Vagina (tissue), 2 donors: Measurements from ENCODE around the gene ITGA11. TPM values are rescaled to one million over a fixed set of nuclear protein-coding genes. Genes with fewer than 3 reads are reported as not detected.

Experiments used
- DNase-seq, 2 donors: peaks; one replicate each; pipeline ENCODE4 v3.0.0-alpha.2; 2017; ENCODE audit errors: extremely low spot score in 2 of 2
- H3K27ac ChIP-seq: fragments of 200-600 bp; sonication (generic); one replicate; pipeline ENCODE4 v1.5.1; 2019
- H3K27me3 ChIP-seq: fragments of 200-600 bp; sonication (generic); one replicate; pipeline ENCODE4 v1.5.1; 2019
- H3K36me3 ChIP-seq, 2 donors: fragments of 200-600 bp; sonication (generic); one replicate each; pipeline ENCODE4 v1.5.1; 2017 to 2019
- H3K4me1 ChIP-seq: fragments of 200-600 bp; sonication (generic); one replicate; pipeline ENCODE4 v1.5.1; 2019
- H3K4me3 ChIP-seq, 2 donors: fragments of 200-600 bp; sonication (generic); 1 replicate in 1 of 2; 2 replicates in 1 of 2; pipeline ENCODE4 v1.5.1; 2016 to 2019
- H3K9me3 ChIP-seq: fragments of 200-600 bp; sonication (generic); one replicate; pipeline ENCODE4 v1.5.1; 2019
- POLR2A ChIP-seq, 2 donors: fragments of 450-650 bp; IDR thresholded peaks; one replicate each; pipeline ENCODE4 v1.6.1; 2017; ENCODE audit warnings: antibody characterized with exemption in 2 of 2, mild to moderate bottlenecking in 2 of 2, moderate library complexity in 2 of 2
- POLR2AphosphoS5 ChIP-seq, 2 donors: sonication (generic); formaldehyde crosslinking; IDR thresholded peaks; one replicate each; pipeline ENCODE4 v1.9.0; 2017; ENCODE audit warnings: antibody characterized with exemption in 2 of 2, mild to moderate bottlenecking in 2 of 2, low read depth in 1 of 2; ENCODE audit not compliant: insufficient read depth in 1 of 2
- intact Hi-C: fragments of 100-400 bp; cut with DNase I; formaldehyde crosslinking; loops from one replicate; pipeline ENCODE4 v1.15.1; 2023
- total RNA-seq: library from RNA; depleted of rRNA; stranded (reverse); fragments of >200 nt; gene quantifications from one replicate; pipeline ENCODE4 v1.2.3, GENCODE V29; 2016
- TF ChIP-seq, protein P1 (sequence below), 3 experiments: fragments of 450-650 bp in 2 of 3; fragments of 200-600 bp in 1 of 3; sonication (generic) in 1 of 3; IDR thresholded peaks; one replicate each; pipeline ENCODE4 v1.5.1; 2017 to 2019; ENCODE audit warnings: antibody characterized with exemption in 3 of 3, mild to moderate bottlenecking in 2 of 3, moderate library complexity in 2 of 3

ITGA11 gene
- total RNA-seq, 1 donor from 2014 or later, result 15.5 TPM

DNA sequence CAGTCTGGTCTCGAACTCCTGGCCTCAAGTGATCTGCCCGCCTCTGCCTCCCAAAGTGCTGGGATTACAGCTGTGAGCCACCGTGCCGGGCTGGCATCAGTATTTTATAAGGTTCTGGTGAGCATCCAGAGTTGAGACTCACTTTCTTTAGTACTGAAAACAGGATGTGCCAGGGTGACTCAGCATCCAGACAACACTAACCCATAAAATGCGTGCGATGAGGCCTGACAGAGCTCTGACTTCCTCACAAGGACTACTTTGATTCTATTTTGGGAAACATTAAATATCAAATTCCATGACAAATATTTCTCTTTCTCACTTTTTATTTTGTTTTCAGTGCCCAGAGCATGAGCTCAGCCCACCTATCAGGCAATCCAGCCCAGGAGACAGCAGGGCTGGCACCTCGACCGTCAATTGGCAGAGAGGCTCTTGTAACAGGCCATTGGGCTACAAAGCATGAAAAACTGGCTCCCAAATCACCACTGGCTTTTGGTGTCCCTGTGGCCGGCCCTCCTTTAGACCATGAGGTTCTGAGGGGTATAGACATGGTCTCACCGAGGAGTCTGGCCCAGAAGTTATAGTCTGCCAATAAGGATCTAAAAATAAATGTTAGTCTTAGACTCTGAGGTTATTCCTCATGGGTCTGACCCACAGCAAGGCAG, 79.4 kb downstream of the ITGA11 start:
- H3K27me3 ChIP-seq, result no peaks in the 10 kb centered on the region
- H3K27ac ChIP-seq, result peak overlapping the region; percentile 95
- peaks cover 0 to 9% of the 10 kb centered on the region in 2 donors for H3K36me3 ChIP-seq
- TF ChIP-seq POLR2A (IDR thresholded peaks at IDR 0.05) (no peak), POLR2AphosphoS5 (IDR thresholded peaks at IDR 0.05; ENCODE audit: insufficient read depth in 1 of 2, low read depth in 1 of 2) (peak; percentile 45 to 92)
- TF ChIP-seq, protein P1, sequence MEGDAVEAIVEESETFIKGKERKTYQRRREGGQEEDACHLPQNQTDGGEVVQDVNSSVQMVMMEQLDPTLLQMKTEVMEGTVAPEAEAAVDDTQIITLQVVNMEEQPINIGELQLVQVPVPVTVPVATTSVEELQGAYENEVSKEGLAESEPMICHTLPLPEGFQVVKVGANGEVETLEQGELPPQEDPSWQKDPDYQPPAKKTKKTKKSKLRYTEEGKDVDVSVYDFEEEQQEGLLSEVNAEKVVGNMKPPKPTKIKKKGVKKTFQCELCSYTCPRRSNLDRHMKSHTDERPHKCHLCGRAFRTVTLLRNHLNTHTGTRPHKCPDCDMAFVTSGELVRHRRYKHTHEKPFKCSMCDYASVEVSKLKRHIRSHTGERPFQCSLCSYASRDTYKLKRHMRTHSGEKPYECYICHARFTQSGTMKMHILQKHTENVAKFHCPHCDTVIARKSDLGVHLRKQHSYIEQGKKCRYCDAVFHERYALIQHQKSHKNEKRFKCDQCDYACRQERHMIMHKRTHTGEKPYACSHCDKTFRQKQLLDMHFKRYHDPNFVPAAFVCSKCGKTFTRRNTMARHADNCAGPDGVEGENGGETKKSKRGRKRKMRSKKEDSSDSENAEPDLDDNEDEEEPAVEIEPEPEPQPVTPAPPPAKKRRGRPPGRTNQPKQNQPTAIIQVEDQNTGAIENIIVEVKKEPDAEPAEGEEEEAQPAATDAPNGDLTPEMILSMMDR (IDR thresholded peaks at IDR 0.05), result no peak
- DNase-seq, result no peak
- no peak overlapping the region for H3K4me3 ChIP-seq
- intact Hi-C loops, result no loop called here
- no peaks in the 10 kb centered on the region for H3K9me3 ChIP-seq
- peaks cover 22% of the 10 kb centered on the region for H3K4me1 ChIP-seq

DNA sequence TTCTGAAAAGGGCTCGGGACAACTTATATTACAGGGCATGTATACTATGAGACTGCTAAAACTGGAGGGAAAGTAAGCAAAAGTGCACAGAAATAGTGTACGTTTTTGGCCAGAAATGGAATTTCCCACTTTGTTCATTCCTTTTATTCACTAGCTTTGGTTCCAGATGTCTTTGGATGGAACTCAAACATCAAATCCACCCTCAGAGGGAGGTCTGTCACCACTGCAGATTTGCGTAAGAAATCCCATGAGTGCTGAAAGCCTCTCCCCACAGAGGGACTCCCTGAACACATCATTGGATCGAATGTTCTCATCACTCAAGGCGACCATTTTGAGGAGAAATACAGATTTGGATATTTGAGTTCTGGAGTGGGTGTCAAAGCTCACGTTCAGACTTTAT, 82.8 kb downstream of the ITGA11 start:
- H3K27ac ChIP-seq, result no peak overlapping the region
- TF ChIP-seq, protein P1 (IDR thresholded peaks at IDR 0.05), result no peak
- no peak for TF ChIP-seq POLR2AphosphoS5 (IDR thresholded peaks at IDR 0.05; ENCODE audit: insufficient read depth in 1 of 2, low read depth in 1 of 2)
- TF ChIP-seq POLR2A (IDR thresholded peaks at IDR 0.05), result no peak
- no peaks in the 10 kb centered on the region for H3K9me3 ChIP-seq
- intact Hi-C loops, result no loop called here
- H3K36me3 ChIP-seq, result peaks cover 0 to 4% of the 10 kb centered on the region in 2 donors
- no peak for DNase-seq
- H3K4me3 ChIP-seq, result no peak overlapping the region
- peaks cover 22% of the 10 kb centered on the region for H3K4me1 ChIP-seq
- H3K27me3 ChIP-seq, result no peaks in the 10 kb centered on the region

DNA sequence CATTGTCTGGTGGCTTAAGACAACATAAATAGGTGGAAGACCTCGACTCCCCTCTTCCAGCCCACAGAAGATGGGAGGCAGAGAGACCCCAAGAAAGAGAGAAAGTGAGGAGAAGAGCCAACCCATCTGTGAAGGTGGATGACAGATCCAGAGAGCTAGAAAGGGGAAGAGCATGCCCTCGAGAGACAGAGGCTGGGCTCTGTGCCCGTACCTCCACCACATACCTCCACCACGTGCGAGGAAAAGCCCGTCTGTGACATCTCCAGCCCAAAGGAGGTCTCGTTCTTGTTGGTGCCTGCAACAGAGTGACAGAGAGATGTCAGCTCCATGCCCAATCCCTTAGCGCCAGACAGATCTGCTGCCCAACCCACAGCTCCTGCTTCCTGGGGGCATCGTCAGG, 83.4 kb downstream of the ITGA11 start:
- H3K27ac ChIP-seq, result no peak overlapping the region
- TF ChIP-seq, protein P1 (IDR thresholded peaks at IDR 0.05), result no peak
- TF ChIP-seq POLR2A (IDR thresholded peaks at IDR 0.05), result no peak
- no peak for TF ChIP-seq POLR2AphosphoS5 (IDR thresholded peaks at IDR 0.05; ENCODE audit: insufficient read depth in 1 of 2, low read depth in 1 of 2)
- intact Hi-C loops, result no loop called here
- no peaks in the 10 kb centered on the region for H3K9me3 ChIP-seq
- peaks cover 22% of the 10 kb centered on the region for H3K4me1 ChIP-seq
- H3K36me3 ChIP-seq, result peaks cover 0 to 4% of the 10 kb centered on the region in 2 donors
- no peak overlapping the region for H3K4me3 ChIP-seq
- no peaks in the 10 kb centered on the region for H3K27me3 ChIP-seq
- no peak for DNase-seq

DNA sequence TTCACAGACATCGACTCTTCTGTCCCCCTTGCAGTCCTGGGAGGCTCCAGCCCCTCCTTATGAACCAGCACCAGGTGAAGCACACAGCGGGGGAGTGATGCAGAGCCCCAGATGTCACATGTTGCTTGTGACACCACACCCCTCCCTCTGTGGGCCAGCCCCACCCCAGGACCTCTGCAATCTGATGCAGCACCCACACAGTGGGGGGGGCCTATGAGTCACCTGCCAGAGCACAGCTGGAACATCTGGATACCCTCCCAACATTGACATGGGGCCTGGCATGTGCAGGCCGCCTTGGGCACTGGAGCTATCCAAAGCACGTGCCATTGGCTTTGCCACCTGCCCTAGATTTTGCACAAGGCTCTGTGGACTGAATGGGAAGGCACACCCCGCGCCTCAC, 83.9 kb downstream of the ITGA11 start:
- H3K27ac ChIP-seq, result no peak overlapping the region
- no peaks in the 10 kb centered on the region for H3K9me3 ChIP-seq
- DNase-seq, result no peak
- H3K27me3 ChIP-seq, result no peaks in the 10 kb centered on the region
- intact Hi-C loops, result no loop called here
- H3K36me3 ChIP-seq, result peaks cover 0 to 4% of the 10 kb centered on the region in 2 donors
- no peak for TF ChIP-seq POLR2A (IDR thresholded peaks at IDR 0.05)
- no peak for TF ChIP-seq POLR2AphosphoS5 (IDR thresholded peaks at IDR 0.05; ENCODE audit: insufficient read depth in 1 of 2, low read depth in 1 of 2)
- TF ChIP-seq, protein P1 (IDR thresholded peaks at IDR 0.05), result no peak
- H3K4me3 ChIP-seq, result no peak overlapping the region
- peaks cover 19% of the 10 kb centered on the region for H3K4me1 ChIP-seq

DNA sequence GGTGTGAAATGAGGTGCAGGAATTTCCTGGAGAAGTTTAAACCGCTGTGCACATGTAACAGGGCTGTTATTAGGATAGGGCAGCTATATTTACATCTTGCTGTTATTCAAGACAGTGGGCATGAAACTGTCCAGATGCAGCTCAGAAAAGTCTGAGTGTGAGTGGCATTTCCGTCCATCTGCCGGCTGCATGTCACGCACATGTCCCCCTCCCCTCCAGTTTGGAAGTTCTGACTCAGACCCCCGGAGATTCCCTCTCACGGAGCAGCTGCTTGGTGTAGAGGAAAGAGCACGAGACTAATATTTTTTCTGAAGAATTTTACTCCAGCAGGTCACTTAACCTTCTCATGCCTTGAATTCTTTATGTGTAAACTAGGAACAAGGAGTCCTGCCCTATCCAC, 84.6 kb downstream of the ITGA11 start:
- H3K36me3 ChIP-seq, result peaks cover 0 to 4% of the 10 kb centered on the region in 2 donors
- intact Hi-C loops, result no loop called here
- TF ChIP-seq POLR2A (IDR thresholded peaks at IDR 0.05) (no peak), POLR2AphosphoS5 (IDR thresholded peaks at IDR 0.05; ENCODE audit: insufficient read depth in 1 of 2, low read depth in 1 of 2) (no peak)
- TF ChIP-seq, protein P1 (IDR thresholded peaks at IDR 0.05), result no peak
- DNase-seq, result no peak
- no peak overlapping the region for H3K4me3 ChIP-seq
- H3K27ac ChIP-seq, result no peak overlapping the region
- H3K4me1 ChIP-seq, result peaks cover 19% of the 10 kb centered on the region
- no peaks in the 10 kb centered on the region for H3K9me3 ChIP-seq
- no peaks in the 10 kb centered on the region for H3K27me3 ChIP-seq
